HG03378 (cell line): Measurements from ENCODE around the gene GPRIN1.
"Not testable (repeated sequence)": the region's sequence is repeated elsewhere in the genome, so short reads cannot be mapped to it uniquely, and the experiment has no call there.

Source experiments
- ATAC-seq: cut with Tn5 transposase; IDR thresholded peaks from one replicate; pipeline ENCODE4 v1.9.1; 2021; ENCODE audit warnings: mild to moderate bottlenecking, moderate library complexity; ENCODE audit not compliant: unreplicated experiment

The GPRIN1 gene

GRCh38 chr5:176599749-176600430 is 10.1 kb downstream of the GPRIN1 start:
- not testable (repeated sequence) for ATAC-seq

- ATAC-seq, result no peak
Measured at GRCh38 chr5:176597417-176598389, 12.3 kb downstream of the GPRIN1 start.

DNA sequence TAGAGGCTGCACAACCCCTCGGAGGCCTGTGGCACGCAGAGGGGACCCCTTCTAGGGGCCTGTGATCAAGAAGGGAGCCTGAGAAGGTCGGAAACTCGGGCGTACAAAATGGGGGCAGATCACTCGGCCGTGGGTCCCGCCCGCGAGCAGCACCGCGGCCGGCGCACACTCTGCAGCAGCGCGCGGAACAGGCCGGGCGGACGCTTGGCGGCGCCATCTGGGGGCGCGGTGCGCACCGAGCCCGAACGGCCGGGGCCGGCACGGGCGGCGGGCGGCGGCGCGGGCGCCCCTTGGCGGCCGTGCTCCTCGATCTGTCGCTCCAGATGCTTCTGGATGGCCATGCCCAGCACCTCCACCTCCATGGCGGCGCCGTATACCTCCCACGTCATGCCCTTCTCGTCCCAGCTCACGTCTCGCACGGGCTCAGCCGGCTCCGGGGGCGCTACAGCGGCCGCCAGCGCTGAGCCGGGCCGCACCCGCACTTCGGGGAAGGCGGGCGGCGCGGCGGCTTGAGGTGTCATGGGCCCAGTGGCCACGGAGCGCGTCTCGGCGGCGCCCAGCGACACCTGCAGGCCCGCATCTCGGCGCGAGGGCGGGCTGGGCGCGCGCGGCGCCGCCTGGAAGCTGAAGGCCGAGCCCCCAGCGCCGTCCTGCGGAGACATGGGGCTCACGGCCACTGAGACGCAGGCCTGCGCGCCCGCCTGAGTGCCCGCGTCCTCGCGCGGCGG is 13.1 kb downstream of the GPRIN1 start:
- ATAC-seq, result no peak

DNA sequence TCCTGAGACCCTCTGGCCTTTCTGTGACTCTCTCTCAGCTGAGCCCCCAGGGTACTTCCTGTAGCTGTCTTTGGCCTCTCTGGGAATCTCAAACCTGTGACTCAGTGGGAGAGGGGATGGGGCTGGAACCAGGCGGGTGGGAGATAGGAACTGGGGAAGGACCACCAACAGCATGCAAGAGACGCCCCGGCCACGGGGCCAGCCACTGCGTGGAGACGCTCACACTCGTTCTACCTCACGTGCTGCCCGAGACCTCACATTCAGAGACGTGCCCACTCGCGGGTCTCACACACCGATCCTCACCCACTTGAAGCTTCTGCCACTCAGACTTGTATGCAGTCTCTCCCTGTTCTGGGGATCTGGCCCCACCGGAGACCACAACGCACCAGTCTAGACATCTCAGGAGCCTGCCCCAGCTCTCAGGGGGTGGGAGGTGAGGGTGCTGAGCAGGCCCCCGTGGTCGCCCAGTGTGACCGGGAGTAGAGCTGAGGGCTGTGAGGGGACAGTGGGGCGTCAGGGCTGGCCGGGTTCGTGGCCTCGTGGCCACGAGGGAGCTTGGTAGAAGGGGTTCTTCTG is 13.8 kb downstream of the GPRIN1 start:
- ATAC-seq, result no peak

DNA sequence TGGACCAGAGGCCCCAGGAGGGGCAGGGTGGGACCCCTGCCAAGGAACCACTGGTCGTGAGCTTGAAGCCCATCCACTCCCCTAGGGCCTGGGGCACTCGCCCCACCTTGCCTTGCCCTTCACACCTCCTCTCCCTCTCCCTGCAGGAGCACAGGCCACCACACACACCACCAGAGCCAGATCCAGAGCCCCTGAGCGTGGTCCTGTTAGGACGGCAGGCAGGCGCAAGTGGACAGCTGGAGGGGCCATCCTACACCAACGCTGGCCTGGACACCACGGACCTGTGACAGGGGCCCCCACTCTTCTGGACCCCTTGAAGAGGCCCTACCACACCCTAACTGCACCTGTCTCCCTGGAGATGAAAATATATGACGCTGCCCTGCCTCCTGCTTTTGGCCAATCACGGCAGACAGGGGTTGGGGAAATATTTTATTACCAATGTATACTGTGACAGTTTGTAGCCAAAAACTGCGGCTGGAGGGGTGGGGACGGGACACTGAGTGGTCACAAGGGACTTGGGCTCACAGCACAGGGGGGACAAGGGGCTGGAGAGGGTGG is 14.5 kb downstream of the GPRIN1 start:
- ATAC-seq, result no peak

- ATAC-seq, result no peak
Measured at GRCh38 chr5:176594554-176594953, 15.4 kb downstream of the GPRIN1 start.

GRCh38 chr5:176593273-176593869 is 16.6 kb downstream of the GPRIN1 start:
- ATAC-seq, result no peak

DNA sequence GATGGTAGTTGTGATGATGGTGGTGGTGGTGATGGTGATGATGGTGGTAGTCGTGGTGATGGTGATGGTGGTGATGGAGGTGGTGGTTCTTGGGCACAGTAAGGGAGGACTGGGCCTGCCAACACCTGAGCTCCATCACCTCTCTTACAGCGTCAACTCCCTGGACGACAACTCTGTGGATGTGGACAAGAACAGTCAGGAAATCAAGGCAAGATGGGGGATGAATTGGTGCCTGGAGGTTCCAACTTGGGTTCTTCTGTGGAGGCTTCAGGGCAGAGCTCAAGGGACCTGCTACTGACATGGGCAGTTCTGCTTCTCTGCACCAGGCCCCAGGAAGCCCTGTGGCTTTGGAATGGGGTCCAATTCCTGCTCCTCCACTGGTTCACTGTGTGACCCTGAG is 17.4 kb downstream of the GPRIN1 start:
- ATAC-seq, result no peak

- ATAC-seq, result not testable (repeated sequence)
Measured at GRCh38 chr5:176591667-176592066, 18.3 kb downstream of the GPRIN1 start.

- ATAC-seq, result no peak
Measured at GRCh38 chr5:176590035-176590717, 19.8 kb downstream of the GPRIN1 start.

DNA sequence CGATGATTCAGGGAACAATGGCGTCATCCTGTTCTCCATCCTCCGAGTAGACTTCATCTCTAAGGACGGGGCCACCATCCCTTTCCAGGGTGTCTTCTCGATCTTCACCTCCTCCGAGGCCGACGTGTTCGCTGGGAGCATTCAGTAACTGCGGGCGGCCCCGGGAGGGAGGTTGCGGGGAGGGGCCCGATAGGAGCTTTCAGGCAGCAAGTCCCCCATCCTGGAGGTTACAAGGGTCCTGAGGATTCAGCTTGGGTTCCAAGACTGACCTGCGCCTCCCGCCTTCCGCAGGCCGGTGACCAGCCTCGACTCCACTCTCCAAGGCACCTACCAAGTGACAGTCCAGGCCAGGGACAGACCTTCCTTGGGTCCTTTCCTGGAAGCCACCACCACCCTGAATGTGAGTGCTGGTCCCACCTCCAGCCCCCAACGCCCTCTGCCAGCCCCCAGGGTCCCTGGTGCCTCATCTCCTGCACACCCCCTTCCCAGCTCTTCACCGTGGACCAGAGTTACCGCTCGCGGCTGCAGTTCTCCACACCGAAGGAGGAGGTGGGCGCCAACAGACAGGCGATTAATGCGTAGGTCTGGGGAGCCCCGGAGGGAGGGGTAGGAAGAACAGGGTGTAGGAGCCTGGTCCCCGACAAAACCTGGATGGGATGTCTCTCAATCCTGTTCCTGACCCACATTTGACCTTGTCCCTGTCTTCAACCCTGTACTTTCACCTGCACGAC is 20.8 kb downstream of the GPRIN1 start:
- ATAC-seq, result no peak

DNA sequence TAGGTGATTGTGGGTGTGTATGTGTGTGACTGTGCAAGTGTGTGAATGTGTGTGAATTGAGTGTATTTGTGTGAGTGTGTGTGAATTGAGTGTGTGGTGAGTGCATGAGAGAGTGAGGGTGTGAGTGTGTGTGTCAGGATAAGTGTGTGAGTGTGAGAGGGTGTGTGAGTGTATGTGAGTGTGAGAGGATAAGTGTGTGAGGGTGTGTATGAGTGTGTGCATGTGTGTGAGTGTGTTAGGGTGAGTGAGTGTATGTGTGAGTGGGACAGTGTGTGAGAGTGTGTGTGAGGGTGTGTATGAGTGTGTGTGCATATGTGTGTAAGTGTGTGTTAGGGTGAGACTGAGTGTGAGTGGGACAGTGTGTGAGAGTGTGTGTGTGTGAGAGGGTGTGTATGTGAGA is 21.7 kb downstream of the GPRIN1 start:
- ATAC-seq, result no peak

DNA sequence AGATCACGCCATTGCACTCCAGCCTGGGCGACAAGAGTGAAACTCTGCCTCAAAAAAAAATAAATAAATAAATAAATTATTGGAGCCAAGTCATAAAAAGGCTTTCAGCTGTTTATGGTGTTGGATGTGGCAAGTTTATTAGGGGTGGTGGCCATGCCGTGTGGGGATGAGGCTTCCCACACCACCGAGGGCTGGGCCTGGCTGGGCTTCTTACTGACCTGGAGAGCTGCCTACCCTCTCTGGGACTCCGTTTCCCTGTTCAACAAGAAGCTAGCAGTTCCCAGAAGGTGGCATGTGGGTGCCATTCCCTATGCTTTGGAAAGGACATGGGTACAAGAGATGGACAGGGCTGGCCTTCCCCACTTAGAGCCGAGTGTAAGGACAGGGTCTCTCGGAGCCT is 22.6 kb downstream of the GPRIN1 start:
- ATAC-seq, result no peak

DNA sequence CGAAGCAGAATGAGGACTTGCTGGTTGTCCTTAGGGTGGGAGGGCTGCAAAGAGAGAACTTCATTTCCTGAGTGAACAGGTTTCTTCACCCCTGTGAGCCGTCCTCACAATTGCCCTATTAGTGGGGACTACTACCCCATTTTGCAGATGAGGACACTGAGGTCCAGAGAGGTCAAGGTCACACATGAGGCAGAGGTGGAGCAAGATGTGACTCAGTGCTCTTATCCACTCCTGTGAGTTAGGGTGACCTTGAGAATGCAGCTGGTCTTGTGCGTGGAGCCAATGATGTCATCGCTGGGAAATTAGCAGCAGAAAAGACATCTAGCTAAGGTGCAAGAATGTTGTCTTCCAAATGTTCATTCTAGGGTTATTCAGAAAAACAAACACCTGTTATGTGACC is 26.9 kb downstream of the GPRIN1 start:
- ATAC-seq, result no peak

DNA sequence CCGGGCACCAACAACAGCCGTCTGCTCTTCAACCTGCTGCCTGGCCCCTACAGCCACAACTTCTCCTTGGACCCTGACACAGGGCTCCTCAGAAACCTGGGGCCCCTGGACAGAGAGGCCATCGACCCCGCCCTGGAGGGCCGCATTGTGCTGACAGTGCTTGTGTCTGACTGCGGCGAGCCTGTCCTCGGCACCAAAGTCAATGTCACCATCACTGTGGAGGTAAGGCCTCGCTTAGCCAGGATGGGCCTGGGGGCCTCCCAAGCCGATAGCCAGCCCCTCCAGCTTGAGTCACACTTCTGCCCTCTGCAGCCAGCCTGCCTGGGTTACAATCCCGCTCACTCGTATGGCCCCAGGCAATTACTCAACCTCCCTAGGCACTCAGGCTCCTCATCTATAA is 28.6 kb downstream of the GPRIN1 start:
- ATAC-seq, result no peak

- ATAC-seq, result no peak
Measured at GRCh38 chr5:176579323-176579722, 30.6 kb downstream of the GPRIN1 start.

DNA sequence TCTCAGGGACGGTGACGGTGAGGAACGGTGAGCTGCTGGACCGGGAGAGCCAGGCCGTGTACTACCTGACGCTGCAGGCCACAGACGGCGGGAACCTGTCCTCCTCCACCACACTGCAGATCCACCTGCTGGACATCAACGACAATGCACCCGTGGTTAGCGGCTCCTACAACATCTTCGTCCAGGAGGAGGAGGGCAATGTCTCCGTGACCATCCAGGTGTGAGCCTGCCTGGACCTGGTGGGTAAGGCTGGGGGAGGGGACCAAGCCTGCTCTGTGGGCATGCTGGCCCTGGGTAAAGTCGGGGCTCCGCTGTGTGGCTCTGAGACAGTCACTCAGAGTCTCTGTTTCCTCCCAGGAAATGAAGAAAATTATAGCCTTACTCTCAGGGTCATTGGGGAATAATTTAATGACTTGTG is 31.6 kb downstream of the GPRIN1 start:
- ATAC-seq, result no peak

DNA sequence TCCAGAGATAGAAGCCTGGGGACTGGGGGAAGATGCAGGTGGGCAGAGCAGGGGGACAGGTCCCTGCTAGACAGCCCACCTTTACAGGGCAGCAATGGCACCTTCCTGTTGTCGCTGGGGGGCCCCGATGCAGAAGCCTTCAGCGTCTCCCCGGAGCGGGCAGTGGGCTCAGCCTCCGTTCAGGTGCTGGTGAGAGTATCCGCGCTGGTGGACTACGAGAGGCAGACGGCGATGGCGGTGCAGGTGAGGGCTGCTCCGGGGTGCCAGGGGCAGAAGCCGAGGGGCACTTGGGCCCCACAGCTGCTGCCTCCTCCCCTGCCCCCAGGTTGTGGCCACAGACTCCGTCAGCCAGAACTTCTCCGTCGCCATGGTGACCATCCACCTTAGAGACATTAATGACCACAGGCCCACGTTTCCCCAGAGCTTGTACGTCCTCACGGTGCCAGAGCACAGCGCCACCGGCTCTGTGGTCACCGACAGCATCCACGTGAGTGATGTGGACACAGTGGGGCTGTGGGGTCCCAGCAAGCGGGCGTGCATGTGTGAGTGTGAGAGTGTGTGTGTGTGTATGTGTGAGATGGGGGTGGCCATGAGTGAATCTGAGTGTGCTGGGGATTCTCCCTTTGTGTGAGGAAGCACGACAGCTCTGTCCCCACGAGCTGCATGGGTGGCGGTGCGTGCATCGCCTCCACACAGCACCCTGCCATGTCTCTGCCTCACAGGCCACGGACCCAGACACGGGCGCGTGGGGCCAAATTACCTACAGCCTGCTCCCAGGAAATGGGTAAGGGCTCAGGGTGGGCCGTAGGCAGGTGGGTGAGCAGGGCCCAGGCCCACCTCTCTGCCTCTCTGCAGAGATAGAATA is 32.4 kb downstream of the GPRIN1 start:
- no peak for ATAC-seq
